Left lung (tissue), 10 donors: ENCODE data around the gene TPD52L1. TPM values are rescaled to one million over a fixed set of nuclear protein-coding genes. Genes with fewer than 3 reads are reported as not detected.
A peak's percentile ranks its signal among the peaks of the same experiment; 100 is the strongest.

Experiments used
- ATAC-seq: fragments of 200-7000 bp; cut with Tn5 transposase; one replicate; pipeline ENCODE4 v1.9.1; 2020; ENCODE audit warnings: moderate library complexity
- DNase-seq, 4 donors: peaks; one replicate each; pipeline ENCODE4 v3.0.0-alpha.2; 2013 to 2020
- H3K27ac ChIP-seq, 2 donors: fragments of 200-600 bp; sonication (generic) in 1 of 2; one replicate each; pipeline versions ENCODE4 v1.5.0 to v1.8.0; 2020 to 2021
- H3K27me3 ChIP-seq, 2 donors: fragments of 200-600 bp; sonication (generic) in 1 of 2; one replicate each; pipeline versions ENCODE4 v1.5.0 to v1.8.0; 2020 to 2021
- H3K36me3 ChIP-seq, 2 donors: fragments of 200-600 bp; sonication (generic) in 1 of 2; one replicate each; pipeline versions ENCODE4 v1.5.0 to v1.8.0; 2020 to 2021
- H3K4me1 ChIP-seq, 2 donors: fragments of 200-600 bp; one replicate each; pipeline ENCODE4 v1.8.0; 2021
- H3K4me3 ChIP-seq, 2 donors: fragments of 200-600 bp; sonication (generic) in 1 of 2; one replicate each; pipeline versions ENCODE4 v1.5.0 to v1.8.0; 2020 to 2021; ENCODE audit warnings: mild to moderate bottlenecking in 1 of 2
- H3K9me3 ChIP-seq, 2 donors: fragments of 200-600 bp; sonication (generic) in 1 of 2; one replicate each; pipeline versions ENCODE4 v1.5.0 to v1.8.0; 2020 to 2021
- CTCF ChIP-seq, 2 donors: fragments of 200-600 bp; sonication (generic) in 1 of 2; IDR thresholded peaks; one replicate each; pipeline versions ENCODE4 v1.5.0 to v1.8.0; 2021; ENCODE audit warnings: antibody characterized with exemption in 2 of 2
- intact Hi-C, 2 donors: fragments of 100-400 bp; cut with DNase I; formaldehyde crosslinking; loops; one replicate each; pipeline versions ENCODE4 v1.11.2 to v1.14.2; 2022
- polyA plus RNA-seq, 6 donors: library from polyadenylated mRNA; unstranded; fragments of 120-200 nt; gene quantifications; one replicate each; pipeline ENCODE4 v1.2.1, GENCODE V29; 2013; ENCODE audit not compliant: insufficient read length in 6 of 6
- total RNA-seq, 2 donors: library from RNA; stranded (reverse); fragmentation: NEBNext Ultra II Directional; extraction: Animal tissue kit (Norgen Biotek cat#: 25700); gene quantifications; one replicate each; pipeline ENCODE4 v1.2.1, GENCODE V29; 2021
- donor health status: DM: no; HTN: yes; CAD: no.
- donor health status: DM: no; HTN: no; CAD: no.

TPD52L1 gene
- total and polyA plus RNA-seq, 8 donors, result 17.4 to 125 (median 80.4) TPM

- intact Hi-C loops, result no loop called here
- TF ChIP-seq CTCF (IDR thresholded peaks at IDR 0.05), result no peak
- ATAC-seq (no peak), DNase-seq (no peak)
- no peak overlapping the region for H3K27ac ChIP-seq
- no peak overlapping the region for H3K4me3 ChIP-seq
- H3K36me3 ChIP-seq, result no peaks in the 10 kb centered on the region
- H3K4me1 ChIP-seq, result peaks cover 0 to 13% of the 10 kb centered on the region in 2 donors
- no peaks in the 10 kb centered on the region for H3K9me3 ChIP-seq
- no peaks in the 10 kb centered on the region for H3K27me3 ChIP-seq
Measured at GRCh38 chr6:125193208-125193607, 39.6 kb downstream of the TPD52L1 start.

GRCh38 chr6:125194941-125195340, 41.4 kb downstream of the TPD52L1 start:
- no peaks in the 10 kb centered on the region for H3K9me3 ChIP-seq
- no peak overlapping the region for H3K4me3 ChIP-seq
- H3K4me1 ChIP-seq, result peaks cover 0 to 20% of the 10 kb centered on the region in 2 donors
- DNase-seq (no peak), ATAC-seq (no peak)
- TF ChIP-seq CTCF (IDR thresholded peaks at IDR 0.05), result no peak
- no peak overlapping the region for H3K27ac ChIP-seq
- H3K36me3 ChIP-seq, result no peaks in the 10 kb centered on the region
- no peaks in the 10 kb centered on the region for H3K27me3 ChIP-seq
- intact Hi-C loops, result no loop called here

- DNase-seq (no peak), ATAC-seq (no peak)
- intact Hi-C loops, result no loop called here
- no peak overlapping the region for H3K27ac ChIP-seq
- H3K4me1 ChIP-seq, result peaks cover 0 to 25% of the 10 kb centered on the region in 2 donors
- no peak overlapping the region for H3K4me3 ChIP-seq
- H3K27me3 ChIP-seq, result no peaks in the 10 kb centered on the region
- no peaks in the 10 kb centered on the region for H3K36me3 ChIP-seq
- H3K9me3 ChIP-seq, result no peaks in the 10 kb centered on the region
- no peak for TF ChIP-seq CTCF (IDR thresholded peaks at IDR 0.05)
Measured at GRCh38 chr6:125195526-125195925, 42.0 kb downstream of the TPD52L1 start.

- peaks cover 0 to 29% of the 10 kb centered on the region in 2 donors for H3K4me1 ChIP-seq
- peak overlapping the region in 1 of 2 donors; percentile 2 for H3K27ac ChIP-seq
- no peaks in the 10 kb centered on the region for H3K36me3 ChIP-seq
- H3K27me3 ChIP-seq, result no peaks in the 10 kb centered on the region
- intact Hi-C loops, result no loop called here
- ATAC-seq, result no peak
- H3K4me3 ChIP-seq, result no peak overlapping the region
- no peak for TF ChIP-seq CTCF (IDR thresholded peaks at IDR 0.05)
- H3K9me3 ChIP-seq, result no peaks in the 10 kb centered on the region
- DNase-seq, result no peak
Measured at GRCh38 chr6:125196613-125197012, 43.0 kb downstream of the TPD52L1 start.

GRCh38 chr6:125197795-125198269, 44.3 kb downstream of the TPD52L1 start:
- ATAC-seq (peak; percentile 90), DNase-seq (peak in 2 of 4 donors; percentile 42 to 73)
- intact Hi-C loops, result no loop called here

More at GRCh38 chr6:125197795-125198269, 44.3 kb downstream of the TPD52L1 start:
- TF ChIP-seq CTCF (IDR thresholded peaks at IDR 0.05), result no peak
- Histone ChIP-seq H3K9me3 (no peaks in the 10 kb centered on the region), H3K36me3 (no peaks in the 10 kb centered on the region), H3K27me3 (no peaks in the 10 kb centered on the region), H3K4me3 (no peak overlapping the region), H3K27ac (peak overlapping the region; percentile 2 to 10), H3K4me1 (peaks cover 6 to 37% of the 10 kb centered on the region in 2 donors)
